IMR-90 (cell line): Measurements from ENCODE around the gene ARAP1. TPM values are rescaled to one million over a fixed set of nuclear protein-coding genes. Genes with fewer than 3 reads are reported as not detected.

Source experiments
- ATAC-seq: fragments of 200-7000 bp; cut with Tn5 transposase; 2 replicates; pipeline ENCODE4 v1.9.1; 2020; ENCODE audit warnings: low read depth, mild to moderate bottlenecking, moderate library complexity
- BruUV-seq: library from RNA; stranded (reverse); fragments of 400-500 nt; replicated peaks from 2 replicates; lab custom pipeline; 2021; lab: Mats Ljungman, UMichigan
- CTCF ChIA-PET: fragments of 300-600 bp; formaldehyde crosslinking; extraction: SDS; loops from one replicate; lab custom pipeline; 2021; ENCODE audit warnings: antibody characterized with exemption; lab: Yijun Ruan, JAX
- POLR2A ChIA-PET: fragments of 300-600 bp; sonication (Branson Sonifier 250); formaldehyde crosslinking; loops from one replicate; lab custom pipeline; 2022; ENCODE audit warnings: antibody characterized with exemption; ENCODE audit not compliant: unreplicated experiment; lab: Charles Lee
- DNase-seq: peaks from one replicate; pipeline ENCODE4 v3.0.0; 2013
- H2AFZ ChIP-seq: replicated peaks from 2 replicates; pipeline ENCODE3; 2013; ENCODE audit warnings: low read length, mild to moderate bottlenecking; ENCODE audit not compliant: poor library complexity
- H2AK5ac ChIP-seq: 2 replicates; pipeline ENCODE4 v1.6.1; 2013; ENCODE audit warnings: low read depth, low read length, inconsistent platforms
- H2AK9ac ChIP-seq: replicated peaks from 2 replicates; pipeline ENCODE3; 2013; ENCODE audit warnings: mild to moderate bottlenecking, low read depth, low read length, moderate library complexity; ENCODE audit not compliant: poor library complexity
- H2BK120ac ChIP-seq: 2 replicates; pipeline ENCODE4 v1.6.1; 2013; ENCODE audit warnings: low read depth, low read length, inconsistent platforms
- H2BK15ac ChIP-seq: 3 replicates; pipeline ENCODE4 v1.6.1; 2013; ENCODE audit warnings: low read depth, low read length, inconsistent platforms
- H2BK20ac ChIP-seq: 2 replicates; pipeline ENCODE4 v1.6.1; 2013; ENCODE audit warnings: low read depth, mild to moderate bottlenecking, inconsistent platforms, low read length, moderate library complexity
- H2BK5ac ChIP-seq: 2 replicates; pipeline ENCODE4 v1.6.1; 2013; ENCODE audit warnings: mild to moderate bottlenecking, low read depth, low read length, inconsistent platforms; ENCODE audit not compliant: poor library complexity, severe bottlenecking
- H3K14ac ChIP-seq: replicated peaks from 2 replicates; pipeline ENCODE4 v1.6.1; 2013; ENCODE audit warnings: low read depth, low read length, inconsistent platforms
- H3K18ac ChIP-seq: 2 replicates; pipeline ENCODE4 v1.6.1; 2013; ENCODE audit warnings: low read depth, low read length, control low read depth
- H3K23ac ChIP-seq: 2 replicates; pipeline ENCODE4 v1.6.1; 2013; ENCODE audit warnings: low read depth, low read length, inconsistent platforms
- H3K27ac ChIP-seq: 2 replicates; pipeline ENCODE4 v1.5.1; 2013; ENCODE audit warnings: mild to moderate bottlenecking, control low read depth, low read length; ENCODE audit not compliant: insufficient read depth
- H3K27me3 ChIP-seq: 2 replicates; pipeline ENCODE4 v1.6.1; 2013; ENCODE audit warnings: low read length; ENCODE audit not compliant: control insufficient read depth, insufficient read depth
- H3K36me3 ChIP-seq: 2 replicates; pipeline ENCODE4 v1.6.1; 2013; ENCODE audit warnings: low read length, mixed read lengths; ENCODE audit not compliant: control insufficient read depth, insufficient read depth
- H3K4ac ChIP-seq: 2 replicates; pipeline ENCODE4 v1.6.1; 2013; ENCODE audit warnings: low read depth, low read length, inconsistent platforms
- H3K4me1 ChIP-seq: 2 replicates; pipeline ENCODE4 v1.6.1; 2013; ENCODE audit warnings: low read length, mixed read lengths; ENCODE audit not compliant: control insufficient read depth, insufficient read depth
- H3K4me2 ChIP-seq: 2 replicates; pipeline ENCODE4 v1.6.1; 2013; ENCODE audit warnings: low read depth, mild to moderate bottlenecking, control low read depth, low read length, moderate library complexity
- H3K4me3 ChIP-seq: 2 replicates; pipeline ENCODE4 v1.5.1; 2013; ENCODE audit warnings: low read depth, mild to moderate bottlenecking, control low read depth, low read length, moderate library complexity; ENCODE audit not compliant: insufficient read depth
- H3K56ac ChIP-seq: 2 replicates; pipeline ENCODE4 v1.6.1; 2013; ENCODE audit warnings: low read length, inconsistent platforms; ENCODE audit not compliant: insufficient read depth; ENCODE audit errors: extremely low read depth
- H3K79me1 ChIP-seq, 2 experiments: 2 replicates each; pipeline ENCODE4 v1.6.1; 2013; ENCODE audit warnings: low read length in 2 of 2, inconsistent platforms in 1 of 2, low read depth in 1 of 2
- H3K9ac ChIP-seq: 2 replicates; pipeline ENCODE4 v1.6.1; 2013; ENCODE audit warnings: low read depth, low read length, control low read depth
- H3K9me1 ChIP-seq: 2 replicates; pipeline ENCODE4 v1.6.1; 2013; ENCODE audit warnings: low read length, inconsistent platforms; ENCODE audit not compliant: insufficient read depth
- H3K9me3 ChIP-seq: 2 replicates; pipeline ENCODE4 v1.6.1; 2013; ENCODE audit warnings: low read length; ENCODE audit not compliant: control insufficient read depth, insufficient read depth
- H4K20me1 ChIP-seq: 2 replicates; pipeline ENCODE4 v1.6.1; 2013; ENCODE audit warnings: low read length, inconsistent platforms; ENCODE audit not compliant: insufficient read depth
- H4K5ac ChIP-seq: 2 replicates; pipeline ENCODE4 v1.6.1; 2013; ENCODE audit warnings: mild to moderate bottlenecking, low read depth, low read length, control low read depth
- H4K8ac ChIP-seq, 2 experiments: 2 replicates each; pipeline ENCODE4 v1.6.1; 2013; ENCODE audit warnings: low read depth in 2 of 2, low read length in 2 of 2, control low read depth in 1 of 2, inconsistent platforms in 1 of 2
- H4K91ac ChIP-seq: 2 replicates; pipeline ENCODE4 v1.6.1; 2013; ENCODE audit warnings: low read depth, low read length, inconsistent platforms; ENCODE audit not compliant: insufficient read depth
- BHLHE40 ChIP-seq: fragments of 150-350 bp; IDR thresholded peaks from 2 replicates; pipeline ENCODE4 v1.6.1; 2016; ENCODE audit warnings: mild to moderate bottlenecking, low read depth, low read length
- CEBPB ChIP-seq: IDR thresholded peaks from 2 replicates; pipeline ENCODE4 v1.6.1; 2012; ENCODE audit warnings: low read depth, low read length, improper control_type of control experiment
- CHD1 ChIP-seq: IDR thresholded peaks from 2 replicates; pipeline ENCODE4 v1.6.1; 2012; ENCODE audit warnings: low read depth, low read length, improper control_type of control experiment
- CTCF ChIP-seq: conservative IDR thresholded peaks from 2 replicates; pipeline ENCODE4 v1.5.1; 2012; ENCODE audit warnings: mild to moderate bottlenecking, low read depth, low read length, improper control_type of control experiment
- ELK1 ChIP-seq: fragments of 150-350 bp; IDR thresholded peaks from 2 replicates; pipeline ENCODE4 v1.6.1; 2016; ENCODE audit warnings: low read depth, mild to moderate bottlenecking, low read length, moderate library complexity, borderline replicate concordance
- FOS ChIP-seq: fragments of 150-350 bp; IDR thresholded peaks from 2 replicates; pipeline ENCODE4 v1.6.1; 2016; ENCODE audit warnings: low read depth, low read length
- MAZ ChIP-seq: IDR thresholded peaks from 2 replicates; pipeline ENCODE4 v1.6.1; 2012; ENCODE audit warnings: low read depth, mild to moderate bottlenecking, low read length, improper control_type of control experiment, moderate library complexity, borderline replicate concordance
- MXI1 ChIP-seq: IDR thresholded peaks from 2 replicates; pipeline ENCODE4 v1.6.1; 2012; ENCODE audit warnings: low read depth, mild to moderate bottlenecking, low read length, moderate library complexity, borderline replicate concordance
- NFE2L2 ChIP-seq: fragments of 150-350 bp; IDR thresholded peaks from 2 replicates; pipeline ENCODE4 v1.6.1; 2016; ENCODE audit warnings: low read depth, mild to moderate bottlenecking, low read length
- POLR2A ChIP-seq: IDR thresholded peaks from 2 replicates; pipeline ENCODE4 v1.6.1; 2012; ENCODE audit warnings: mild to moderate bottlenecking, low read depth, low read length
- RFX5 ChIP-seq: IDR thresholded peaks from 2 replicates; pipeline ENCODE4 v1.8.0; 2012; ENCODE audit warnings: low read depth, mild to moderate bottlenecking, low read length, moderate library complexity
- SMC3 ChIP-seq: fragments of 150-350 bp; IDR thresholded peaks from 2 replicates; pipeline ENCODE4 v1.6.1; 2016; ENCODE audit warnings: low read depth, mild to moderate bottlenecking, antibody characterized with exemption, low read length, moderate library complexity
- USF2 ChIP-seq: fragments of 150-350 bp; IDR thresholded peaks from 2 replicates; pipeline ENCODE4 v1.6.1; 2017; ENCODE audit warnings: mild to moderate bottlenecking, antibody characterized with exemption, low read length, low read depth
- WGBS, 2 experiments: methylation state at CpG; one replicate each; pipeline versions ENCODE4 v1.1.5 to v1.1.7; 2013; ENCODE audit warnings: missing lambda C conversion rate in 2 of 2; ENCODE audit not compliant: insufficient read length in 1 of 2; ENCODE audit errors: extremely low coverage in 2 of 2; 5-methylcytosine and 5-hydroxymethylcytosine counted together
- dilution Hi-C: fragments of 300-500 bp; cut with HindIII; formaldehyde crosslinking; loops from one replicate; pipeline ENCODE4 v1.14.3; 2018; ENCODE audit warnings: low sequenced_read_pairs; ENCODE audit not compliant: unreplicated experiment
- in situ Hi-C: fragments of 300-500 bp; cut with MboI; formaldehyde crosslinking; loops from 3 replicates; pipeline ENCODE4 v1.14.3; 2019; ENCODE audit warnings: low sequenced_read_pairs, inconsistent platforms, mixed read lengths
- intact Hi-C: fragments of 100-400 bp; cut with micrococcal nuclease; formaldehyde crosslinking; loops from 2 replicates; pipeline ENCODE4 v1.10.0; 2022
- polyA plus RNA-seq, 3 experiments: library from polyadenylated mRNA; depleted of rRNA; stranded (reverse); fragments of >200 nt; gene quantifications; 2 replicates each; pipeline ENCODE4 v1.2.3, GENCODE V29; 2012; ENCODE audit warnings: low replicate concordance in 1 of 3
- total RNA-seq: library from RNA; depleted of rRNA; stranded (reverse); fragments of >200 nt; gene quantifications from 2 replicates; pipeline ENCODE4 v1.2.3, GENCODE V29; 2012

The ARAP1 gene
- total and polyA plus RNA-seq, 2 of the 4 experiments (the other 2 are of a cell fraction): 37.6 to 63.1 TPM

GRCh38 chr11:72745511-72745910 is 6.7 kb downstream of the ARAP1 start:
- no peak overlapping the region for H4K91ac ChIP-seq
- peaks cover 32% of the 10 kb centered on the region for H4K20me1 ChIP-seq
- no peak overlapping the region for H3K56ac ChIP-seq
- H3K9ac ChIP-seq: no peak overlapping the region
- 83% methylated on average over 1 of the region's 5 CpGs; no CpG with 5 or more reads in 1 of the 2 experiments for WGBS, 2 experiments
- no peak overlapping the region for H3K18ac ChIP-seq
- H3K27me3 ChIP-seq: no peaks in the 10 kb centered on the region
- no peak for ATAC-seq
- H2AK9ac ChIP-seq: peak overlapping the region; percentile 50
- dilution Hi-C loops (no loop called here), in situ Hi-C loops (no loop called here), intact Hi-C loops (no loop called here)
- H3K23ac ChIP-seq: no peak overlapping the region
- H3K4ac ChIP-seq: no peak overlapping the region
- H3K9me1 ChIP-seq: peaks cover 11% of the 10 kb centered on the region
- no peaks in the 10 kb centered on the region for H3K9me3 ChIP-seq
- H2BK5ac ChIP-seq: no peak overlapping the region
- no peak overlapping the region for H4K8ac ChIP-seq
- no peak overlapping the region for H3K4me2 ChIP-seq
- H3K79me1 ChIP-seq: peaks cover 25 to 74% of the 10 kb centered on the region in 2 experiments
- H2BK20ac ChIP-seq: no peak overlapping the region
- H2AFZ ChIP-seq: no peak overlapping the region
- H3K4me1 ChIP-seq: peaks cover 13% of the 10 kb centered on the region
- ChIA-PET POLR2A (no interaction called here), CTCF (no interaction called here)
- 0 out of 2 replicates have a peak, but pooled peaks cover 1% of the 10 kb centered on the region for H3K36me3 ChIP-seq
- no peak overlapping the region for H3K14ac ChIP-seq
- no peak overlapping the region for H2BK120ac ChIP-seq
- no peak overlapping the region for H4K5ac ChIP-seq
- DNase-seq: no peak
- no TSS peak for BruUV-seq
- no peak overlapping the region for H2AK5ac ChIP-seq
- H3K27ac ChIP-seq: no peak overlapping the region
- no peak overlapping the region for H2BK15ac ChIP-seq
- TF ChIP-seq NFE2L2: no peak
- TF ChIP-seq CHD1: no peak
- no peak for TF ChIP-seq CEBPB
- TF ChIP-seq CTCF: no peak
- TF ChIP-seq MXI1: no peak
- no peak for TF ChIP-seq USF2
- no peak for TF ChIP-seq BHLHE40
- no peak for TF ChIP-seq RFX5
- no peak for TF ChIP-seq ELK1
- no peak for TF ChIP-seq POLR2A
- TF ChIP-seq FOS: no peak
- TF ChIP-seq MAZ: no peak
- TF ChIP-seq SMC3: no peak
- no peak overlapping the region for H3K4me3 ChIP-seq
